Cerebellar nuclear complex (tissue), 1 donor: Measurements from ENCODE around the gene UVSSA.

ENCODE experiments used
- DNase-seq, 2 experiments: peaks; one replicate each; lab custom pipeline; 2025; lab: John Stamatoyannopoulos, UW

UVSSA gene

DNA sequence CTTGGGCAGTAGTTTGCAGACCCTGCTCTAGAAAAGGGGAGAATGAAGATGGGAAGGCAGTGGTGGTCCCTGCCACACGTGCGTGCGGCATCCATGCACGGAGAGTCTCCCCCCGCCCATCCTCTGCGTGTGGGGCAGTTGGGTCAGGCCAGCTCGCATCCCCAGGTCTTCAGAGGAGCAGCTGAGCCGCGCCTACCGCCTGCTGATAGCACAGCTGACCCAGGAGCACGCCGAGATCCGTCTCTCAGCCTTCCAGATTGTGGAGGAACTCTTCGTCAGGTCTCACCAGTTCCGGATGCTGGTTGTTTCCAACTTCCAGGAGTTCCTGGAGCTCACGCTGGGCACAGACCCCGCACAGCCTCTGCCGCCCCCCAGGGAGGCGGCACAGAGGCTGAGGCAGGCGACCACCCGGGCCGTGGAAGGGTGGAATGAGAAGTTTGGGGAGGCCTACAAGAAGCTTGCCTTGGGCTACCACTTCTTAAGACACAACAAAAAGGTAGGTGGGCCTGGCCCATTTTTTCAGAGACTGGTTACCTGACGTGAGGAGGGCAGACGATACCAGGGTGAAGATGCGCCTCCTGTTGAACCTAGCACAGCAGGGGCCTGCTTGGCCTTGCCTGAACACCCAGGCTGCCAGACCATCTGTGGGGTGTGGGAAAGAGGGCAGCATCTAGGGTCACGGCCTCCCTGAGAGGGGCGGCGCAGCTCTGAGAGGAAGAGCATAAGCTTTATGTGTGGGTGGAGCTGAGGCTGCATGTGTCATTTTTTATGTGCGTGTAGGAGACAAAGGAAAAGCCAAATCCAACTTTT is 2.6 kb downstream of the UVSSA start:
- no peak for DNase-seq

DNA sequence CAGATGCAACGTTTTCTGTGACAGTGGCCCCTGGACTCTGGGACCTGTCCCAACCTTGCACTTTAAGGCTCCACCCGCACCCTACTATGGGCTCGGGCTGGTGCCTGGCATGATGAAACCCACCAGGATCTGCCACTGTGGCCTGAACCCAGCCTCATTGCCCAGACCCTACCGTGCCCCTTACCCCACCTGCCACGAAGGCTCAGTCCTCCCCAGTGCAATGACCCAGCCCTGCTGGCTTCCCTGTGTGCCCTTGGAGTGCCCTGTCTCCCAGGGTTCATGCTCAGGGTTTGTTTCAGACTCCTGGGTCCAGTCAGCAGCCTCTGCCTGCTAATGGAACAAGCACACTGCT is 3.1 kb downstream of the UVSSA start:
- no peak for DNase-seq

DNA sequence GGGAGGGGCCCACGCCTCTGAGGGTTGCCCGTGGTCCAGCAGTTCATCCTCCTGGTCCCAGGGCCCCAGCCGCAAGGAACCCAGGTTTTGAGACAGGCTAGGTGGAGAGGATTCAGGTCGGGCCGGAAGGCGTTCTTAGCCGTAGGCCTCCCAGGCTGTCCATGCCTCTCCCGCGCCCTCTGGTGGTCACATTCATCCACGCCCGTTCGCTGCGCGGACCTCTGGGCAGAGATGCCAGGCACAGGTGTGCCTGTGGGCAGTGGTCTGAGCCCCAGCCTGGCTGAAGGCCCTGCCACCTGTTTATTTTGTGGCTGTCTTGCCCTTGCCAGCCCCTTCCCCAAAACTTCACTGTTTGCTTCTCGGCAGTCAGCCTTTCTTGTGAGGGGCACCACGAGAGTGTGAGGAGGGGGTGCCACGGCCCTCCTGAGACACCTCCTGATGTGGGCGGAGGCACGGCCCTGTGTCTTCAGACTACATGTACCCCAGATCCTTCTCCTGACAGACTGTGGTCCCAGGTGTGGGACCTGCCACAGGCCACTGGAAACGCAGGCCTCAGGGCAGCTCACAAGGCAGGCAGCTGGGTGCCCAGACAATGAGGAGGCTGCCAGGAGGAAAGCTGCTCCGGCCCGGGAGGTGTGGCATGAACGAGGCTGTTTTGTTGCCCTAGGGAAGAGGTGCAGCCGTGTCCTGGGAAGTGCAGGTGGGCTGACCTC is 5.0 kb downstream of the UVSSA start:
- peak in 1 of 2 experiments; percentile 67 for DNase-seq

GRCh38 chr4:1352567-1352900 is 5.5 kb downstream of the UVSSA start:
- DNase-seq = no peak

- no peak for DNase-seq
These were observed 6.4 kb downstream of the UVSSA start for GRCh38 chr4:1353186-1354055.

- DNase-seq = no peak
These were observed 7.4 kb downstream of the UVSSA start for GRCh38 chr4:1354136-1354982.

- no peak for DNase-seq
These were observed 7.9 kb downstream of the UVSSA start for GRCh38 chr4:1354983-1355275.

DNA sequence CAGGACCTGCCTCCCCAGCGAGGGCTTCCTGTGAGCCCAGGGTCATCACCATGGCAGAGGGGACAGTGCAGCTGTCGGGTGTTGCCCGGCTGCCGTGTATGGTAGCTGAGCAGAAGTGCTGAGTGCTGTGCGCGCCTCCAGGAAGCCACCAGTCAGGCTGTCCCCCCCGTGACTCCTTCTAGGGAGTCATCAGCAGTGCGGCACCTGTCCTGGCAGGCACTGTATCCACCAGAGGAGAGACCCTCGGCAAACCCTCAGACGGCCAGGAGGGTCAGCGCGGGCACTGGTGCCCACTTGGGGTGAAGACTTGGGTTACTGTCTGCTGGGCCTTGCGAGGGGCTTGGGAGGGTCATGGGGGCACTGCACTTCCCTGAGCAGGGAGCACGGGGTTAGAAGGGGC is 8.4 kb downstream of the UVSSA start:
- no peak for DNase-seq

DNA sequence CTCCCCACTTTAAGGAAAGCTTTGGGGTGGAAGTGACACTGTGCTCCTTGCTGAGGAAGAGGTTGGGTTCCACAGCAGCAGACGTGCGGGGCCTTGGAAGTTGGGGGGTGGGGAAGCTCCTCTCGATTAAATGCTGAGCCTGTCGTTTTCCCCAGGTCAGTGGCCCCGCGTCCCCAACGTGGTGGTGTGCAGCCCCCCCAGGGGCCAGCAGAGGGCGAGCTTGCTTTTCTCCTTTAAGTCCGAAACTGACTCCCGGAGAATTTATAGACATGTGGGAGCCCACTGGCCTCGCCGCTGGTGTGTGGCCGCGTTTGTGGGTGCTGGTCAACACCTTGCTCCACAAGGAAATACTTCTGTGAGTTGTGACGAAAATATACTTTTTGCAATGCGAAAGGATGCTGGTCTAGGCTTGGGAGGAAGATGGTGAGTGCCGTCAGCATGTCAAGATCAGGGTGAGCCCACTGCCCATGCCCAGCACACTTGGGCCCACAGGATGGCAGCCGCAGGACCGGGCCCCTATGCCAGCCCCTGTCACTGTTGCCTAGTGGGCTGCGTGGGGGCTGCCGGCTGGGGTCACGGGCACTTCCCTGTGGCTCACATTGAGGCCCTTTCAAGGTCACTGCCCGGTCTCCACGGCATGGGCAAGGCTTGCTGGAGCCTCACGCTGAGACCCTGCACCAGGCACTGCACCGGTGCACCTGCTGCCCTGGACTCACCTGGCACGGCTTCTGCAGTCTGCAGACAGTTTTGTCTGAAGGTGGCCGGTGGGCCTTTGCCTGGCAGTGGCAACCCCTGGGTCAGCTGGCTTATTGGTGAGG is 9.4 kb downstream of the UVSSA start:
- DNase-seq = peak; percentile 10 to 31

DNA sequence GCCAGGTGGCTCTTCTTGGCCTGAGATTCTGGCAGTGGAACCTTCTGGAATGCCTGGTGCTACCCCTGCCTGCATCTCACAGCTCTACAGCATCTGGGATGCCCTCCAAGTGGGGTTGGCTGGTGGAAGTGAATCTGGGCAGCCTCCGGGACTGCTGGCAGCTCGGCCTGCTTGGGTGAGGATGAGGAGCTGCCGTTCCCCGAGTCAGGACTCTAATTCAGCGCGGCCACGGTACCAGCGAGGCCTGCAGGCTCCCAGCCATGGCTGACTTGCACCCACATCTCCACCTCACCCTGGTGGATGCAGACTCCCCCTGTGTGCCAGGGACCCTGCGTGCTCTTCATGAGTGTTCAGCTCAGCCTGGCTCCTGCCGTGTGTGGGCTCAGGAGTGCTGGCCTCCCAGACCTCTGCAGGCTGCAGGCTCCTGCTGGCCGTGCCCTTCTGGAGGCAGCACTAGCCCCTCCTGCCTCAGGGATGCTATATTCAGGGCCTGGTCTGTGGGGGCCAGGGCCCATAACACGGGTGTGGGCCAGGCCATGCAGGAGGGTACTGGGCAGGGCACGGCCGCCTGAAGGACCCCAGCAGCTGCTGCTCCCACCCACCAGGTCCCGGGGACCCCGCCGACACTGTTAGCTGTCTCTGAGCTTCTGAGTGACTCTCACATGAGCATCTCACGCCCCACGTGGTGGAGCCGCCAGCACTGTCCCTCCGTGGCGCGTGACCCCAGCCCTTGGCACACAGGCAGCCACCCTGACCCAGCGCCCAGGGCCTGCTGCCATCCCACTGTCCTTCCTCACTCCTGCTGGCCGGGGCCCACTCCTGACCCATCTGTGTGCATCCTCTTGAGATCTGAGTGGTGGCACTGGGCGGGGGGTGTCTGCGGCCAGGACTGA is 10.6 kb downstream of the UVSSA start:
- peak; percentile 26 to 46 for DNase-seq

DNA sequence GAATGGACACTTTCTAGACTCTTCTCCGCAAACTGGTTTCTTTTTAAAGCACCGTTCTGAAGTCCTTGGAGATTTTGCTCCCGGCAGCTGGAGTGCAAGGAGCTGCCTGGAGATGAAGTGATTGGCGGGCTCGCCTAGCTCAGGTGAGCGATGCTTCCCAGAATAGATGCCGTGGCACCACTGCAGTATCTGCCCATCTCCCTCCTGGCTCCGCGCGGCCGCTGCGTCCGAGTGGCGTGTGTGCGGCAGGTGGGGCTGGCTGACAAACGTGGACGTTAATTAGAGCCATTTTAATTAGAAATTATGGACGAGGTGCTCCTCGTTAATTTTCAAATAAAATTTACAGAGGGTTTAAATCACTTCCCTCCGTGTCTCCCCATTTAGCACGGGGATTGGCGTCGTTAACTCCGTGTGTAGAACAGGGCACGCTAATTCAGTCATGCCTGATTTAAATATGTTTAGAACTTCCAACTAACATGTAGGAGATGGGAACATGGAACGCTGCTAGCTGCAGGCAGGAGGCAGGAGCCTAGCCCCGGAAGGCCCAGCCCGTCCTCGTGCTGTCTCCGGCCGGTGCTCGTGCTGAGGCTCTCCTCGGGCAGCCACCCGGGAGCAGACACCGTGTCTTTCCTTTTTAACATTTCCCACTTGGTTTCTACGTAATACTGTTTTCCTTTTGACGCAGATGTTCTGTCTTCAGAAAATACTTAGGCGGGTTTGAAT is 11.6 kb downstream of the UVSSA start:
- DNase-seq = no peak

DNA sequence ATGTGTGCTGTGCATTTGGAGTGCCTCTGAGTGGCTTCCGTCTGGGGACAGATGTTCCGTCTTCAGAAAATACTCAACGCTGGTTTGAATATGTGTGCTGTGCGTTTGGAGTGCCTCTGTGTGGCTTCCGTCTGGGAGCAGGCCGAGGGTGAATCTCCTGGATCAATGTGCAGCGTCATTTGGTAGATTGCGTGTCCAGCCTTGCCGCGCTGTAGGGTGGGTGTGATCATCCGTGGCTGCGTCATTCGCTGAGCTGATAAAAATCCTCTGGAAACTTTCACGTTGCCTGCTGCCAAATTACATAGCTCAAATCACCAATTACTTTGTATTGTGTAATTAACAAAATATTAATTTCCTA is 12.1 kb downstream of the UVSSA start:
- DNase-seq = no peak

DNA sequence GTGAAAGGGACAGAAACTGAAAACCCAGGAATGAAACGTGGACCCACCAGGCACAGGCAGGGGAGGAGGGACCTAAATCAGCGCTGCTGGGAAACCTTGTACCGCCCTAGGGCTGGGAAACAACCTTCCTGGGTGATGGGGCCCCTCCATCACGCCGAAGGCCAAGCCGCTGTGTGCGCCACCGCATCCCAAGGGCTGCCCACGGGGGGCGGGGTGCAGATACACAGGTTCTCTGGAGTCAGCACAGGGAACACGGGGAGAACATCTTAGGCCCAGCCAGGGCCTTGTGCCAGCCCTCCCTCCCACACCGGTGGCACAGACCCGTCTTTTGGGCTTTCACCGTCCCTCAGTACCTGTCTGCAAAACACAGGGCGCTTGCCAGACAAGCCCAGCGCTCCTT is 13.0 kb downstream of the UVSSA start:
- no peak for DNase-seq

DNA sequence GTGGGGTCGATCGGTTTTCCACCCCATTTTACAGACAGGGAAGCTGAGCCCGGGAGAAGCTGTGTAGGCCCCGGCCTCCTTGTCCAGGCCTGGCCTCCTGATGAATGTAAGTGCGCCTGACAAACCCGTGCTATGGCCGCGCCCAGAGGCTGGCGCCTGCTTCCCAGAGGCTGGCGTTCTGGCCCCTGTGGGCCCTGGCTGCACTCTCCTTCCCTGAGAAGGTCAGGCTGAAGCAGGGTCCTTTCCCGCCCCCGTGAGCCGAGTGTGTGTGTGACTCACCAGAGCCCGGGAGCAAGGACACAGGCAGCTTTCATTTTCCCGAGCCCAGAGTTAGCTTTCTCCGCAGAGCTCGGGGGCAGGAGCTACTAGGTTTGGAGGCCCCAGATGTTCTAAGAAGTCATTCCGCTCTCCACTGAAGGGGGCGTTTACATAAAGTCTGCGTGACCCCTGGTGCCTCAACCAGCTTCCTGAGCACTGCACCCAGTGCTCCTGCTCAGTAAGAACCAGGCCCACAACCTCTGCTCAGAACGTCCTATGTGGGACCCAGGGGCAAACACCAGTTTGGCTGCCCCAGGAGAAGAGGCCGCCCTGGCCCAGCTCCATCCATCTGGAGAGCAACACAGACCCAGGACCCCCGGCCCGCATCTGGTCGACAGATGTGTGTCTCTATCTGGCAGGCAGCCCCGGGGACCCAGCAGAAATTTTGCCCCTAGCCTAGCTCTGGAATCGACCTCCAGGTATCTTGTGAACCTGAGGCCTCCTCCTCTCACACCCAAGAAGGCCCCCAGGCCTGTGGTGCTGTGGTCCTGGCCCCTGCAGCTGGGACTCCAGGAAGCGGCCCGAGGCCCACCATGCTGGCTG is 13.6 kb downstream of the UVSSA start:
- DNase-seq = no peak

DNA sequence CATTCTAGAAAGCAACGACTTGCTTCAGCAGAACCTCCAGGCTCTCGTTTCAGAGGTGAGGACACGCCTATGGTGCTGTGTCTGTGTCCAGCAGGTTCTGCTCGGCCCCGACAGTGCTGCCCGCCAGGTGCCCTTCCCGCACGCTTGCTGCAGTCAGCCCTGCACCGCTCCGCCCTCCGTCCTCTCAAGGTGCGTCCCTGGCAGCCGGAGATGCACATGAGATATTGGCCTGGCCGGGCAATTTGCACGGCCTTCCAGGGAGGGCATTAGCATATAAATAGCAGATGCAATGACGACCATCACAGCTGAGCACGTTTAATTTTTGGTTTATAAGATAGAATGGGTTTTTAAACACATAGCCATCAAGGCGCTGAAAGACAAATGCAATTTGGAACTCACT is 14.4 kb downstream of the UVSSA start:
- no peak for DNase-seq

- no peak for DNase-seq
These were observed 15.0 kb downstream of the UVSSA start for GRCh38 chr4:1362046-1362445.

DNA sequence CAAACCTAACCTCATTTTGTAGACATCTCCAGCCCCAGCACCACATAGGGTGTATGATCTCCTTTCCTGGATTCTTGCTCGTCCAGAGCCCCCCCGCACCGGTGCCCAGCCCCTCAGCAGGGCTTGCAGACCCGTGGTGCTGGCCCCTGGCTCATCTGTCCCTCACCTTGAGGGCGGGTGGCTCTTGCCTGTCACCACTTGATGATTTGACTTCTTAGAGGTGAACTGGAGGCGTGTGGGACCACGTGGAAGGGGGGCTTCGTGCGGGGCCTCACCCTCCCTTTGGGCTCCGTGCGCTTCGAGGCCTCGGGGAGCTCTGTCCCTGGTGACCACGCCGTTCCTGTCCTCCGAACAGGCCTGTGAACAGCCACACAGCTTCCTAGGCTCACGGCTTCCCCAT is 15.5 kb downstream of the UVSSA start:
- no peak for DNase-seq

GRCh38 chr4:1363513-1363912 is 16.5 kb downstream of the UVSSA start:
- DNase-seq = no peak

- DNase-seq = no peak
These were observed 17.2 kb downstream of the UVSSA start for GRCh38 chr4:1364217-1364616.
